Activated CD4-positive, CD25-positive, alpha-beta regulatory T cell treated with anti-CD3 and anti-CD28 coated beads, Interleukin-2, amount 50 U/mL, for 24 hours (primary cell): ENCODE data around the gene FBXL16.

Experiments
- ATAC-seq, 2 donors: fragments of 150-1000 bp; cut with Tn5 transposase; one replicate each; pipeline ENCODE4 v1.10.0; 2021; ENCODE audit warnings: mild to moderate bottlenecking in 1 of 2, moderate library complexity in 1 of 2

Gene FBXL16

DNA sequence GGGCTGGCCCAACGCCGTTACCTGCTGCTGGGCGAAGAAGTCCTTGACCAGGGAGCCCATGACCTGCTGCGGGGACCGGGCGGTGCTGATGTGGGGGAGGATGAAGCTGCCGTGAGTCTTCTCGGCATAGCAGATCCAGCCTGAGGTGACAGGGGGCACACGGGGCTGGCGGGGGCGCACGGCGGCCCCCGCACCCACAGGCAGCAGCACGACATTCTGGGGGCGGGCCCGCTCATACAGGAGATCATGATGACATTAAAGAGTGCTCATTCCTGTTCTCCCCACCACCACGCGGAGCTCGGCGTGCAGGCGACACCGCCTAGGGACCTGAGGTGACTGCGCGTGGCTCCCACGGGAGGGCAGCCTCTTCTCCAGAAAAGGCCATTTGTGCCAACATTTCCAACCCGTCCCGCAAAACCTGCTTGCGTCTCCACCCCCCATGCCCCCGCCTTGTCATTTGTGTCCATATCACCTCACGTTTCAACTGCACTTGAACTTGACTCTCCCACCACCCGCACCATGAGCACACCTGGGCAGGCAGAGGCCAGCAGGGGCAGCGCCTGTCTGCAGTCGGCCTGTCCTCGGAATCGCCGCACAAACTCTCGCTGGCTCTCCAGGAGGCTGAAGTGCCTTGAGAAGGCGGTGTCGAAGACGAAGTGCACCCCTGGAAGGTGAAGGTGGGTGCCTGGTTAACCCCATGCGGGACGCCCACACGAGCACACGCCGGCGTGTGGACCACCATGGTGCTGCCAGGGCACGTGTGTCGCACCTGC, 28.8 kb upstream of the FBXL16 start:
- ATAC-seq: no peak

DNA sequence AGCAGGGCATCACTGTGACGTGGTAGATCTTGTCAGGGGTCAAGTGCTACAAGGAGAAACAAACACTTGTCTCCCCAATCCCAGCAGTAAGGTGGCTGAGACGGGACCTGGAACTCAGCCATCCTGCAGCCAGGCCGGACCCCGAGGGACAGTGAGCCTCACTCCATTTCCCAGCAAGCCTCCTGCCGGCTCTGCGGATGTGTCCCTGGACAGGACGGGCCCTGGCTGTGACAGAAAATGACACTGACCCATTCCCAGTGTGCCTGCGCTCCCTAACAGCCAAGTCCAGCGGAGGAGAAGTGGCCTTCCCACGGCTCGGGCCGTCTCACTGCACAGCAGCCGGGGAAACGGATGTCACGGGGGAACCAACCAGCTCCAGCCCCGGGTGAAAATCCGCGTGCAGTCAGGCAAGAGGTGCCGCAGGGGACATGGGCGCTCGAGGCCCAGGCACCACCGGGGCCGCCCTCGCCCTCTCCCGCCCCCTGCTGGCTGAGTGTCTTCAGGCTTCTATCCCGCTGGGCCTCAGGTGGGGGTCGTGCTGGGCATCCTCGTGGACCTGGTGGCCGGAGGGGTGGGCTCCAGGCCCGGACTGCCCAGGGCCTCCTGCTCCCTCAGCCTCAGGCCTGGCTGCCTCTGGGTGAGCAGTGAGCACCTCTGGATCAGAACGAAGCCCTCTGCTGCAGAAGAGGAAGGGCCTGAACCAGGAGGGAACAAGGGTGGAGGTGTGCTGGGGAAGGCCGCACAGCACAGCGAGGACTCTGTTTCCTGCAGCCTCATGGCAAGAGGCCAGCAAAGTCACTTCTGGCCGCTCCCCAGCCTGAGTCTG, 28.0 kb upstream of the FBXL16 start:
- ATAC-seq: no peak

DNA sequence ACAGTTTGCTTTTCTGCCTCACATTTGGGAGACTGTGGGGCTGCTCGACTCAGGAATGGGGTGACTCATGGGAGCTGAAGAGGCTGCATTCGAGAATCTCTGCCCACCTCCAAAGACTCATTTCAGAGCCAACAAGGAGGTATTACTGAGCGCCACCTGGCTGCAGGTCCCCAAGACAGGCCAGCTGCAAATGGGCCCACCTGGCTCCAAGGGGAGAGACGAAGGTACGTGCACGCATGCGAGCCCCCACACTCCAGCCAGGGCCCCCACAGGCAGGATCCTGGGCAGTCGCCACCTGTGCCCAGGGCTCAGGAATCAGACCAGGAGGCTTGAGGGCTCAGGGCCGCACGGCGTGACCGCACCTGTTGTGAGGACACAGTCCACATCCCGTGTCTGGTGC, 27.3 kb upstream of the FBXL16 start:
- ATAC-seq: no peak

DNA sequence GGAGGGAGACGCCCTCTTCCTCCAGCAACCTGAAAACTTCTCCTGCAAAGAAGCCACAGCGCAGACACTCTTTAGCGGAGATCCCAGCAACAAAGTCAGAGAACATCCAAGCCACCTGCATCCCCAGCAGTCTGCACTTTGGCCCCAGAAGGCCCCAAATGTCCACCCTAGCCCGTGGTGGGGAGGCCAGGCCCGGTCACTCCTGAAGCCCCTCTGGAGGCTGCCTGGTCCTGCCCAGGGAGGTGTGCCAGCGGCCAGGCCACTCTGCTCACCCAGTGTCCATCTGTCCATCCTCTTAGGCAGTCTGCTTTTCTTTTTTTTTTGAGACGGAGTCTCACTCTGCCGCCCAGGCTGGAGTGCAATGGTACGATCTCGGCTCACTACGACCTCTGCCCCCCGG, 26.7 kb upstream of the FBXL16 start:
- ATAC-seq: no peak

DNA sequence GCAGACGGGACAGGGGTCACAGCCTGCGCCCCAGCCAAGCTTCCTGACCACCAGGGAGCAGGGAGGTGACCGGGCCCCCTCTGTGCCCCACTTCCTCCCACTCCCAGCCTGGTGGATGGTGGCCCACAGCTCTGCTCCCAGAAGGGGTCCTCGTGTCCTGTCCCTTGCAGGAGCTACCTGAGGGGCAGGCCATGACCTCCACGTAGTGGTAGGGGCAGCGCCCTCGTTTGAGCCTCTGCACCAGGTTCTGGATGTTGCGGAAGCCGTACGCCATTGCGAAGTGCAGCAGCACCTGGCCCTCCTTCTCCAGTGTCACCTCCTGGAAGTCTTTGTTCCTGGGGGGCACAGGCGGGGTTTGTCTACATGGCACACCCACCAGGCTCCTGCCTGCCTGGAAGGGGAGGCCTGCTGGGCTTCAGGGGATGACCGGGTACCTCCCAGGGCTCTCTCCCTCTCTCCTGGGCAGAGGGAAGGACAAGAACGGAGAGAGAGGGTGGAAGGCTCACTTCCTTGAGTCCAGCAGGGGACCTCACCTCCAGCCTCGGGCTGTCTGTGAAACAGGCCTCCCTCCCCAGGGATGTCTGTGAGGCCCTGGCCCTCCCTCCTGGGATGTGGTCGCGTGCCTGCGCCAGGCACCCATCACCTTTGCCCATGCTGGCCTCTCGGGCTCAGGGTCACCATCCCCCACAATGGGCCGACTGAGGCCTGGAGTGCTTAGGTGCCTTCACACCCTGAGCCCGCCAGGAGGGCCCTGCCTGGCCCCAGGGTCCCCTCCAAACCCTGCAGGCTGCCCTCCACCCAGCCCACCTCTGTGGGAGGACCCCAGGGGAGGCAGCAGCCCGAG, 25.3 kb upstream of the FBXL16 start:
- ATAC-seq: no peak

DNA sequence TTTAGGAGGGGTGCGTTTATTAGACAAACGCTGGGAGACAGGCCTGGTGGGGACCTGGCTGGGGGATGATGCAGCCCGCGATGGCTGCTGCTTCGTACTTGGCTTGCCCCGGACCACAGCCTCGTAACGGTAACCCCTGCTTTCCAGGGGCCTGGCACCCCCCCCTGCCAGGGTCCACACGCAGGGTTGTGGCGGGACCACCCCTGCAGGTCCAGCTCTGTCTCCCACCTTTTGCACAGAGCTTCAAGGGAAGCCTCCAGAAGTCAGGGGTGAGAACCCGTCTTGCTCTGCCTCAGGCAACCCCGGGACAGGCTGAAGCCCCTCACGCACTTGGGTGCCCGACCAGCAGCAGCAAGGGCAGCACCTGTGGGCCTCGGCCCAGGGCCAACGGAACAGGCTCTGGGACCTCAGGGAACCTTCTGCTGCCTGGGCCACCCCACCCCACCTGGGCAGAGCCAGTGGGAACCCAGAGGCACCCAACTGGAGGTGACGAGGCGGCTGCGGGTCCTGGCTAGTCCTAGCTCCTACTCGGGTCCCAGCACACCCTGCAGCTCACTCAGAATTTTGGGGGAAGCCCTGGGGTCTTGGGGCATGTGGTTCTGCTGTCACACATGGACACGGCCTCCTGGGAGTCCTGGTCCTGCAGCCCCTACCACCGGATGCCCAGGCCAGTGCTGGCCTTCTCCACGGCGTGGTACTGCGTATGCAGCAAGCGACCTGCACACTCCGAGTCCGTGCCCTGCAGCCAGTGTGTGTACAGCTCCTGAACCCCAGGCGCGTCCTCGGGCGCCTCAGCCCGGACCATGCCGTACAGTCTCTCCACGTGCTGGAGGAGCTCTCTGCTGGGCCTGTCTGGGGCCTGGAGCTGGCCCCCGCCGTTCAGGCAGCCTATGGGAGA, 24.4 kb upstream of the FBXL16 start:
- no peak for ATAC-seq

DNA sequence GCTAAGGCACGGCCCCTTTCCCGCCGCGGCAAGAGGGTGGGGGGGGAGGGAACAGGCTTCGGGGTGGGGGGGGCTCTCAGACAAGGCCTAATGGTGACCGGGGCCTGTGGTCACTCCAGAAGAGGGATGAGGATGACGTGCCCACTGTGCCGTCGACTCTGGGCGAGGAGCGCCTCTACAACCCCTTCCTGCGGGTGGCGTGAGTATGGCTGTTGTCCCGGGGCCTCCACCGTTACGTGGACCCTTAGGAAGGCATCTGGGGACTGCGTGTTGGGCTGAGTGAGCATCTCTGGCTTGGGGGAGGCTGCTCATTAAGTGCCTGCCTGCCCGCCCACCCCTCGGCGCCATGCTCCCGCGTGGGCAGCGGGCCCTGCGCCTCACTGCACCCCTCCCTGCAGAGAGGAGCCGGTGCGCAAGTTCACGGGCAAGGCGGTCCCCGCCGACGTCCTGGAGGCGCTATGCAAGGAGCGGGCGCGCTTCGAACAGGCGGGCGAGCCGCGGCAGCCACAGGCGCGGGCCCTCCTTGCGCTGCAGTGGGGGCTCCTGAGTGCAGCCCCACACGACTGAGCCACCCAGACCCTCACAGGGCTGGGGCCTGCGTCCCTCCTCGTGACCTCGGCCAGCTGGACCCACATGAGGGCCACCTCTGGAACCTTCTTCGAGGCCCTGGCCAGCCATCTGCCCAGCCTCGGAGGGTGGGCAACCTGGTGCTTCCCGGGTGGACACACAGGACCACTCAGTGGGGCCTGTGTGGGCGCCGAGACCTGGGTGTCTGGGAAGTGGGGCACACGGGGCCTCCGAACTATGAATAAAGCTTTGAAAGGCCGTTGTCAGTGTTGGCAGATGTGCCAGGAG, 23.5 kb upstream of the FBXL16 start:
- no peak for ATAC-seq

DNA sequence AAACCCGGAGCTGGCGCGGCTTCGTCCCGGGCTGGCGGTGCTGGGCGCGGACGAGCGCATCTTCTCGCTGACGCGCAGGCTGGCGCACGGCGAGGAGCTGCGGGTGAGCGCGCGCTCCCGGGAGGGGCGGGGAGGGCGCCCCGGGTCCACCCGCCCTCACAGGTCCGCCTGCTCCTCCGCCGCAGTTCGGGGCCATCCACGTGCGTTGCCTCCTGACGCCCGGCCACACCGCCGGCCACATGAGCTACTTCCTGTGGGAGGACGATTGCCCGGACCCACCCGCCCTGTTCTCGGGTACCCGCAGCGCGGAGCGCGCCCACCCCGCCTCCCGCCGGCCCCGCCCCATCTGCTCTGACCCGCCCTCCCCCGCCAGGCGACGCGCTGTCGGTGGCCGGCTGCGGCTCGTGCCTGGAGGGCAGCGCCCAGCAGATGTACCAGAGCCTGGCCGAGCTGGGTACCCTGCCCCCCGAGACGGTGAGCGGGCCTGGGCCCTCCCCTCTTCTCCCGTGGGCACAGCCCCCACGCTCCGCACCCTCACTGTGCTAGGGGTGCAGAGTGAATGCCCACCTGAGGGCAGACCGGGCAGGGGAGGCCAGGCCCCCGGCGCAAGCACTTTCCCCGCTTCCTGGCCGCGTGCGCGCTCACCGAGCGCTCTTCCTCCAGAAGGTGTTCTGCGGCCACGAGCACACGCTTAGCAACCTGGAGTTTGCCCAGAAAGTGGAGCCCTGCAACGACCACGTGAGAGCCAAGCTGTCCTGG, 22.7 kb upstream of the FBXL16 start:
- peak; percentile 52 to 59 for ATAC-seq

DNA sequence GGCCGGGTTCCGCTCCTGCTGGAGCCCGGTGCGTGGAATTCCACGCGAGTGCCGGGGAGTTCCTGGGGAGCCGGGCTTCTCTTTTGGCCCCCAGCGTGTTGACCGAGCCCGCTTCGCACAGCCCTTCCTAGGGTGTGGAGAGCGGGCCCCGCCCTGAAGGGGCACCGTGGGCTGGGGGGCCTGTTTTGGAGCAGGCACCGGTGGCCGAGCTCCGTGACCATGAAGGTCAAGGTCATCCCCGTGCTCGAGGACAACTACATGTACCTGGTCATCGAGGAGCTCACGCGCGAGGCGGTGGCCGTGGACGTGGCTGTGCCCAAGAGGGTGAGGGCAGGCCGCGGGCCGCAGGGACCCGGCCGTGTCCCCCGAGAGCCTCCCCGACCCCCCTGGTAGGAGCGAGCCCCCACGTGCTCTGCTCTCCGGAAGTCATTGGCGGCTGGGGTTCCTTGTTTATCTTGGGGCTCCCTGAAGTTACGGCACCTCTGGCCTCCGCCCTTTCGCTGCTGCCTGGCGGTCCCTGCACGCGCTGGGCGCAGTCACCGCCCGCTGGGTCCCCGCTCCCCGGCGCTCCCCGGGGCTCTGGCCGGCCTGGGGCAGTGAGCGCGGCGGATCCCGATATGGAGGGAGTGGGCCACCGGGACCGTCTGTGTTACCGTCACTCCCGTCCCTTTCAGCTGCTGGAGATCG, 21.8 kb upstream of the FBXL16 start:
- ATAC-seq: peak; percentile 7 to 9

DNA sequence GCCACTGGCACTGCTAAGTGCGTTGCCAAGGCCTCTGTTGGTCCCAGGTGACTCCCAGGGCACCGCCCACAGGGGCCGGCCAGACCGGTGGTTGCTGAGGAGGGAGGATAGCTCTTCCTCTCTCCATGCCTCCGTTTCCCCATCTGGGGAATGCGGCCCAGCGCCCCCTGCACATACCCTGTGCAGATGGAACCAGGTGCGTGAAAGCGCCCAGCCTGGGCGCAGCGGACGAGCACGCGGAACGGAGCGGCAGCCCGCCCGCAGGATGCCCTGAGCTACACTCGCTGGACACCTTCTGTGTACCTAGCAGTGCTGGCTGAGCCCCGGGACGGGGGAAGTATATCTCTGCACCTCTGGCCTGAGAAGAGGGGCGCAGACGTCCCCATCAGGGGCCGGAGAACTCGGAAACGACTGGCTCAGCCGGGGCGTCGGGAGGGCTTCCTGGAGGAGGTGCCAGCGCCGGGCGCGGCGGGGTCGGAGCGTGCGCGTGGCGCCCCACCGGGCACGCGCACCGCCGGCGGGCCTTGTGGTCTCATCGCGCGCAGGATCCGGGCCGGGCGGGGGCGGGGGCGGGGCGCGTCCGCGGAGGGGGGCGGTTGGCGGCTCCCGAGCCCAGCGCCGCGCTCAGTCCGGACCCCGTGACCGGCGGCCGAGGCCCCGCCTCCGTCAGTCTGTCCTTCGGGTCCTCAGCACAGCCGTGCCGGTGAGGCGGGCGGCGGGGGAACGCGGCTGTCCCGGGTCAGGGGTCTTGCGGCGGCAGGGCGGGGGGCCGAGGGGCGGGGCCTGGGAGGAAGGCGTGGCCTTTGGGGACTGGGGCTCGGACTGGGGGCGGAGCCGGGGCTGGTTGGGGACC, 21.1 kb upstream of the FBXL16 start, which contains the start of the genes CCDC78 and HAGHL:
Gene CCDC78, minus strand, starts transcription at position 6 of the 853 bp plus-strand sequence. CDS start 76 bp downstream, outside the sequence.
Gene HAGHL, plus strand, starts transcription at position 669 of the 853 bp plus-strand sequence. CDS start 404 bp downstream, outside the sequence.
- peak; percentile 22 for ATAC-seq

DNA sequence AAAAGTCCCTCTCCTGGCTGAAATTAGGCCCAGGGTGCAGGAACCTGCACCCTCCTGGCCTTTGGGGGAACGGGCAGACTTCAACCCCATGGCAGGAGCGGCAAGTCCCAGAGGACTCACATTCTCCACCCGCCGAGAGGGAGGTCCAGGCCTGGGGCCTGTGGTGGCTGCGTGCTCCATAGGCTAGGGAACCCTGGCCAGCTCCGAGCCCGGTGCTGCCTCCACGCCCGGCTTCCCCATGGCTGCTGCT, 20.5 kb upstream of the FBXL16 start:
- ATAC-seq: no peak

DNA sequence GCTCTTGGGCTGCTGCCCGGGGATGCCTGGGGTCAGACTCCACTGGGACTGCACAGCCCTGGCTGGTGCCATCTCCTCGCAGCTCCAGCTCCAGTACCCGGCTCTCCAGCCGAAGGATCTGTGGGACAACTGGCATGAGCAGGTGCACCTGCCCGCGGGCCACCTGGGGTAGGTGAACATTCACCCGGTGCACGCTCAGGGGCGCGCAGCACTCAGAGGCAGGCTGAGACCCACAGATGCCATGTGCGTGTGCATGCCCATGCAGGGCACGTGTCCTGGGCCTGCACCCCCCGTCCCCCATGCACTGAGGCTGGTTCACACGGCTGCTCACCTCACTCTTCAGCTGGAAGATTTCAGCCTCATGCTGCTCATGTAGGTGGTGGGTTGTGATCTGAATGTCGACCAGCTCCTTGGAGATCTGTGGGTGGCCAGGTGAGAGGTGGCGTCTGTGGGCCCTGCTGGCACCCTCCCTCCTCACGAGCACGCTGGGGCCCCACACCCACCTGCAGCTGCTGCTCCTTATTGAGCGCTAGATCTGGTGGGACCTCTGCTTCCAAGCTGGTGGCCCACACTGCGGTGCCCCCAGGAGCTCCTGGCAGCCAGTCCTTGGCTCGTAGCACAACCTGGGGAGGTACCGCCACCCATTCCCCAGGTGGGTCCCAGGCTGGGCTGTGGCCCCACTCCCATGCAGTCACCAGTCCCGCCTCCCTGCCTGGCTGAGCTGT, 20.0 kb upstream of the FBXL16 start:
- no peak for ATAC-seq

DNA sequence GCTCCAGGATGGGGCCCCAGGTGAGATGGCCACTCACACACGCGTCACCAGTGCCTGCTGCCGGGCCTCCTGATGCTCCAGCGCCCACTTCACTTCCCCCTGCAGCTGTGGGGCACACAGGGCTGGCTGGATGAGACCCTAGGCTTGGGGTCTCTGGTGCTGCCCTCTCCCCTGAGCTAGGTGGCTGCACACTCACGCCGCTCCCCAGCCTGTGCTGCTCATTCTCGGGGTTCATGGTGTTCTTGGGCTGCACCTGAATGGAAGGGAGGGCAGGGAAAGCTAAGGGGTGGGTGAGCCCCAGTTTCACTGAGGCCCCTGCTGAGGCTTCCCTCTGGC, 19.4 kb upstream of the FBXL16 start:
- ATAC-seq: no peak

DNA sequence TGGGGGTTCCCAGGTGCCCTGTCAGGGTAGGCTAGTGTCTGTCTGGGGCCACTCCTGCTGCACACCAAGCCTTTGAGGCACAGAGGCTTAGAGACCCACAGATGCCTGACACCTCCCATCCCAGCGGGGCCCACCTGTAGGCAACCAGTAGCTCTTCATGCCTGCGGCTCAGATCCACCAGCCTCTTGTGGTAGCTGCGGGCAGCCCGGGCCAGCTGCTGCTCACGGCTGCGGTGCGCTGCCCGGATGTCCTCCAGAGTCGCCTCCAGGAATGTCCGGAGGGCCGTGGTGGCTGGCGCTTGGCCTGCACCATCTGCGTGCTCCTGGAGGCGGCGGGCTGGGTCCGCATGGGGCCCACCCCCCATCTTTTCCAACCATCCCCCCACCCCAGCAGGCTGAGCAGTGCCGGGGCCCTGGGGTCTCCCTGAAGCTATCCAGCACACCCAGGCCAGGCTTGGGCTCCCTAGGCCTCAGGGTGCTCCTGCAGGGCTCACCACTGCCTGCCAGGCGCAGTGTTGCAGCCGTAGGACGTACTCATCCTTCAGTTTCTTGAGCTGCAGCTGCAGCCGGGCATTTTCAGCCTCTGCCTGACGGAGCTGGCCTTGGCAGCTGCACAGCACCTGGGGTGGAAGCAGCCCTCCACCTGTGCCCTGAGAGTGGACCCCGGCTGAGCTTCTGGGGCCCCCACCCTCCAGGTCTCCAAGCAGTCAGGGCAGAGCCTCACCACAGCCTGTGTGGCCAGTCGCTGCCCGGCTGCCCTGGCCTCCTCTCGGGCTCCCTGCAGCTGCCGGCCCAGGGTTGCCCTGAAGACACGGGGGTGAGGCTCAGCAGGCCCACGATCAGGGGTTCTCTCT, 18.8 kb upstream of the FBXL16 start:
- no peak for ATAC-seq

DNA sequence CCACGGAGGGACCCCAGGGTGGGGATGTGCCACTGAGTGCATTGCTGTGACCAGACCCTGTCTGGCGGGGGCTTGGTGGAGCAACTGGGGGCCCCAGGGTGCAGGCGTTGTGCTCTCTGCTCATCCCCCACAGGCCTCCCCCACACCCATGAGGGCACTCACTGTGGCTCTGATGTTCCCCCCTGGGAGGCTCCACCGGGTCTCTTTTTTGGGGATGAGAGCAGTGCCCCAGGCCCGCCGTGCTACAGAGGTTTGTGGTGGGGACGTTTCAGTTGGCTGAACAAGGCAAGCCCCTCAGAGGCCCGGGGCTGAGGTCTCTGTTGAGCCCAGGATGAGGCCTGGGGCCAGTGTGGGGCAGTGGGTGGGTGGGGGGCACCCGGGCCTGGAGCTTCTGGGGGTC, 18.1 kb upstream of the FBXL16 start:
- no peak for ATAC-seq

DNA sequence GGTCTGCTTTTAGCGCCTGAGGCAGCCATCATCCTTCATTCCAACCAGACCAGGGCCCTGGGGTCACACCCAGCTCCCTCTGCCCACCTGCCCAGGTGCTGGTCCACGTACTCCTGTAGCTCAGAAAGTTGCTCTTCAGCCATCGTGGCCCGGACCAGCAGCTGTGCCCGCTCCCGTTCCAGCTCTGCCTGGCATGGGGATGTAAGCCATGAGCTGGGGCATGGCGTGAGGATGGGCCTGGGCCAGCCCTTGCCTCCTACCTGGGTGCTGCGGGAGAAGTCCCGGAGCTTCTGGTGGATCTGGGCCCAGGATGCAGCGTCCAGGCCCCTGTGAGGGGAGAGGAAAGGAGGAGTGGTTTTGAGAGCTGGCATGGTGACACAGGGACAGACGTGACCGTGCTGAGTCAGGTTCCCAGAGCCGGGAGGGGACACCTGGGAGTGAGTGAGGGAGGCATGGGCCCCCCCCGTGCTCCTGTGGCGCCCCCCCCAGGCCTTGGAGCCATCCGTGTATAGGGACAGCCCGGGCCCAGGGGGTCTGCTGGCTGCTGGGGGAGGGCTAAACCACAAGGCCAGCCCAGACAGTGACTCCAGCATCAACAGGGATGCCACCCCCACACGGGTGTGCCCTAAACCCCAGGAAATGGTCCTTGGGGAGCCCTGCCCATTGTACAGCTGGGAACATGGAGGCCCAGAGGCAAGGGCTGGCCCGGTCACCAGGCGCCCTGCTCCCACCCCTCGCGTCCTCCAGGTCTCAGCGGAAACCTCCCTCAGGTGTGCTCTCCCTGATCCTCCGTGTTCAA, 17.4 kb upstream of the FBXL16 start:
- ATAC-seq: no peak
